ENCODE results near the gene GPHN.

- TF ChIP-seq CTCF (IDR thresholded peaks at IDR 0.05; ENCODE audit: control extremely low read depth in 1 of 3, insufficient read depth in 1 of 3, low read depth in 1 of 3, low read length in 3 of 3) (no peak), POLR2AphosphoS5 (IDR thresholded peaks at IDR 0.05; ENCODE audit: low read depth, low read length) (no peak), POLR2A (IDR thresholded peaks at IDR 0.05; ENCODE audit: control extremely low read depth in 1 of 2, low read depth in 2 of 2, low read length in 2 of 2) (no peak), EZH2 (IDR thresholded peaks at IDR 0.05; ENCODE audit: low read depth, low read length, severe bottlenecking) (no peak), SIN3A (conservative IDR thresholded peaks at IDR 0.05 in 1 of 2, IDR thresholded peaks at IDR 0.05 in 1 of 2; ENCODE audit: low read depth in 1 of 2, low read length in 2 of 2) (no peak), ZNF274 (IDR thresholded peaks at IDR 0.05; ENCODE audit: borderline replicate concordance, extremely low read depth, low read length) (no peak), RXRA (IDR thresholded peaks at IDR 0.05; ENCODE audit: insufficient read depth, low read depth, low read length) (no peak)
Measured at GRCh38 chr14:66572826-66573225, 64.9 kb downstream of the GPHN start.

All from H1 (cell line).